ENCODE results near the gene ZBP1.
"Not testable (repeated sequence)": the region's sequence is repeated elsewhere in the genome, so short reads cannot be mapped to it uniquely, and the experiment has no call there.

ZBP1 gene

DNA sequence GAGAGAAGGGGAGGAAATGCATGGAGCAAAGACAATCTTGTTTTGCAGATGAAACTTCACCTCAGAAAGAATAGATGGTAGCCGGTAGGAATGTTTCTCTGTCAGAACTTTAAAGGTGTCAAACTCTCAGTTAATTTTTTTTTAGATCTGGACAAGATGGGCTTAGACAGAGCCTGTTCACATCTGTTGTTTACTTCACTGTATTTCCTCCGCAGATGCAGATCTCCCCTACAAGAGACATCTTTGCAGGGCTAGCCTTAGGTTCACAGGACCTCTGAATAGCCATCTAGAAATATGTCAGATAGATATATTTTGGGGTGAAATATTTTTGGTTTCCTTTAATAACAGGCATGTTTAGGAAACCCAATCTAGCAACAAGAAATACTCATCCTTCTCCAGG lies 12.1 kb upstream of the ZBP1 start:
- ChIA-PET POLR2A (no interaction called here), CTCF (no interaction called here)

DNA sequence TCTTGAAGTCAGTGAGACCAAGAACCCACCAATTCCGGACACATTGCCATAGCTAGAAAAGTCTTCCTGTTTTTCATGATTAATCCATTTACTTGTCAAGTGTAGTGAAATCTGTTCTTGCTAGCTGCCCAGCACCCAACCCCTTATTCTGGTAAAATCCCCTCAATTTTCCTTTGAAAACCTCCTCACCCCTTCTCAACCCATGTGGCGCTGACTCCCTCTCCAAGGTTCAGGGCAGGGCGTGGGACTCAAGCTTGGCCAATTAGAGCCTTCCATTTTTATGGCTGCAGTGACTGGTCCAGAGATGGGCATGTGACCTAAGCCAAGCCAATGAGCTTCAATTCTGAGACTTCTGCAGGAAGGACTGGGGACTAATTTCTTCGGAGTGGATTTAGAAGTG lies 9.8 kb upstream of the ZBP1 start:
- CTCF ChIA-PET, result interaction anchor here (0.9 to 1.2 kb wide), 5 partner anchors 11 to 540 kb away, joined by 3 to 4 read pairs (median 3); no protein-coding TSS in a partner anchor
- DNase-seq (ENCODE audit: extremely low spot score), result no peak
- TF ChIP-seq, protein P1, sequence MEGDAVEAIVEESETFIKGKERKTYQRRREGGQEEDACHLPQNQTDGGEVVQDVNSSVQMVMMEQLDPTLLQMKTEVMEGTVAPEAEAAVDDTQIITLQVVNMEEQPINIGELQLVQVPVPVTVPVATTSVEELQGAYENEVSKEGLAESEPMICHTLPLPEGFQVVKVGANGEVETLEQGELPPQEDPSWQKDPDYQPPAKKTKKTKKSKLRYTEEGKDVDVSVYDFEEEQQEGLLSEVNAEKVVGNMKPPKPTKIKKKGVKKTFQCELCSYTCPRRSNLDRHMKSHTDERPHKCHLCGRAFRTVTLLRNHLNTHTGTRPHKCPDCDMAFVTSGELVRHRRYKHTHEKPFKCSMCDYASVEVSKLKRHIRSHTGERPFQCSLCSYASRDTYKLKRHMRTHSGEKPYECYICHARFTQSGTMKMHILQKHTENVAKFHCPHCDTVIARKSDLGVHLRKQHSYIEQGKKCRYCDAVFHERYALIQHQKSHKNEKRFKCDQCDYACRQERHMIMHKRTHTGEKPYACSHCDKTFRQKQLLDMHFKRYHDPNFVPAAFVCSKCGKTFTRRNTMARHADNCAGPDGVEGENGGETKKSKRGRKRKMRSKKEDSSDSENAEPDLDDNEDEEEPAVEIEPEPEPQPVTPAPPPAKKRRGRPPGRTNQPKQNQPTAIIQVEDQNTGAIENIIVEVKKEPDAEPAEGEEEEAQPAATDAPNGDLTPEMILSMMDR (IDR thresholded peaks at IDR 0.05; ENCODE audit: control extremely low read depth, extremely low read depth, low read depth, missing control alignments), result no peak
- POLR2A ChIA-PET, result no interaction called here

More for the DNA sequence above, 12.1 kb upstream of the ZBP1 start:
- TF ChIP-seq, protein P1 (IDR thresholded peaks at IDR 0.05; ENCODE audit: control extremely low read depth, extremely low read depth, low read depth, missing control alignments), result no peak
- no peak for DNase-seq (ENCODE audit: extremely low spot score)

DNA sequence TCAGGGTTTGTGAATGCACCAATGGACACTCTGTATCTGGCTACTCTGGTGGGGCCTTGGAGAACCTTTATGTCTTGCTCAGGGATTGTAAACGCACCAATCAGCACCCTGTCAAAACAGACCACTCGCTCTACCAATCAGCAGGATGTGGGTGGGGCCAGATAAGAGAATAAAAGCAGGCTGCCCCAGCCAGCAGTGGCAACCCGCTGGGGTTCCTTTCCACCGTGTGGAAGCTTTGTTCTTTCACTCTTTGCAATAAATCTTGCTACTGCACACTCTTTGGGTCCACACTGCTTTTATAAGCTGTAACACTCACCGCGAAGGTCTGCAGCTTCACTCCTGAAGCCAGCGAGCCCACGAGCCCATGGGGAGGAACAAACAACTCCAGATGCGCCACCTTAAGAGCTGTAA lies 9.3 kb upstream of the ZBP1 start:
- DNase-seq (ENCODE audit: extremely low spot score); POLR2A ChIA-PET: not testable (repeated sequence)

GRCh38 chr20:57628962-57629308 lies 8.7 kb upstream of the ZBP1 start:
- POLR2A ChIA-PET; DNase-seq (ENCODE audit: extremely low spot score): not testable (repeated sequence)
- CTCF ChIA-PET, result interaction anchor here (0.9 to 1.1 kb wide), 4 partner anchors 9 to 33 kb away, joined by 3 to 4 read pairs (median 3); partner anchors contain the start of gene ZBP1

More for the DNA sequence above, 9.3 kb upstream of the ZBP1 start:
- CTCF ChIA-PET, result interaction anchor here (0.9 to 1.2 kb wide), 6 partner anchors 10 to 539 kb away, joined by 3 to 4 read pairs (median 3); partner anchors contain the start of gene ZBP1

- ChIA-PET POLR2A (no interaction called here), CTCF (interaction anchor here (1.0 to 2.2 kb wide), 4 partner anchors 8 to 551 kb away, joined by 3 to 11 read pairs (median 4); partner anchors contain the start of gene ZBP1)
- TF ChIP-seq, protein P1 (IDR thresholded peaks at IDR 0.05; ENCODE audit: control extremely low read depth, extremely low read depth, low read depth, missing control alignments), result no peak
- DNase-seq (ENCODE audit: extremely low spot score), result no peak
Observed at GRCh38 chr20:57628047-57628961, 8.1 kb upstream of the ZBP1 start.

GRCh38 chr20:57627339-57627738 lies 7.1 kb upstream of the ZBP1 start:
- POLR2A ChIA-PET, result no interaction called here
- CTCF ChIA-PET, result interaction anchor here (0.6 to 2.2 kb wide), 4 partner anchors 26 to 552 kb away, joined by 3 to 11 read pairs (median 4); no protein-coding TSS in a partner anchor
- no peak for DNase-seq (ENCODE audit: extremely low spot score)
- TF ChIP-seq, protein P1 (IDR thresholded peaks at IDR 0.05; ENCODE audit: control extremely low read depth, extremely low read depth, low read depth, missing control alignments), result no peak

GRCh38 chr20:57625978-57626377 lies 5.8 kb upstream of the ZBP1 start:
- ChIA-PET CTCF (interaction anchor here (2.2 kb wide), 1 partner anchor 29 kb away, joined by 11 read pairs; no protein-coding TSS in a partner anchor), POLR2A (no interaction called here)
- DNase-seq (ENCODE audit: extremely low spot score), result no peak
- TF ChIP-seq, protein P1 (IDR thresholded peaks at IDR 0.05; ENCODE audit: control extremely low read depth, extremely low read depth, low read depth, missing control alignments), result no peak

Measured in GM10248 (cell line).